SK-N-MC (cell line): ENCODE measurements around the gene QRFP.

Experiments used
- EZH2 ChIP-seq: fragments of 200-600 bp; sonication (generic); IDR thresholded peaks from one replicate; pipeline ENCODE4 v1.6.1; 2017; ENCODE audit warnings: antibody characterized with exemption
- FOXP2 ChIP-seq: optimal IDR thresholded peaks from 2 replicates; pipeline ENCODE3; 2011; ENCODE audit warnings: mild to moderate bottlenecking, moderate library complexity; ENCODE audit not compliant: insufficient read depth; ENCODE audit errors: extremely low read length, control extremely low read depth
- POLR2AphosphoS5 ChIP-seq: IDR thresholded peaks from 2 replicates; pipeline ENCODE4 v1.6.1; 2012; ENCODE audit warnings: mild to moderate bottlenecking, low read depth, low read length, borderline replicate concordance

- TF ChIP-seq POLR2AphosphoS5: no peak
- TF ChIP-seq EZH2: no peak
- no peak for TF ChIP-seq FOXP2
Measured at GRCh38 chr9:130895481-130896232, 955 bp downstream of the QRFP start.
